ENCODE results near the gene AKT3. TPM values are rescaled to one million over a fixed set of nuclear protein-coding genes. Genes with fewer than 3 reads are reported as not detected.
A peak's percentile ranks its signal among the peaks of the same experiment; 100 is the strongest.

Gene AKT3
- total and polyA plus RNA-seq, 2 donors (not counting 1 experiment from before 2014, with no cell fraction given) = 37.8 to 42.0 TPM

- Histone ChIP-seq H3K9me3 (ENCODE audit: control insufficient read depth, insufficient read depth, low read depth, low read length) (no peaks in the 10 kb centered on the region), H3K4me1 (ENCODE audit: control insufficient read depth, extremely low read depth, insufficient read depth, low read length) (no peaks in the 10 kb centered on the region), H4K20me1 (ENCODE audit: control insufficient read depth, extremely low read depth, insufficient read depth, low read length) (no peaks in the 10 kb centered on the region), H3K27me3 (ENCODE audit: control insufficient read depth, insufficient read depth, low read length) (no peaks in the 10 kb centered on the region), H2AFZ (ENCODE audit: low read length) (no peak overlapping the region), H3K27ac (ENCODE audit: insufficient read depth, low read length) (no peak overlapping the region), H3K79me2 (ENCODE audit: control insufficient read depth, insufficient read depth, low read length) (no peaks in the 10 kb centered on the region), H3K9ac (ENCODE audit: insufficient read depth, low read length) (no peak overlapping the region), H3K4me3 (replicated peaks in 1 of 4; ENCODE audit: control extremely low read depth in 1 of 4, insufficient read depth in 1 of 4, low read depth in 3 of 4, low read length in 4 of 4) (no peak overlapping the region), H3K36me3 (ENCODE audit: control insufficient read depth, insufficient read depth, low read length) (no peaks in the 10 kb centered on the region), H3K4me2 (ENCODE audit: extremely low read depth, insufficient read depth, low read length) (no peak overlapping the region)
- DNase-seq (ENCODE audit: low read depth in 2 of 2) = no peak
- TF ChIP-seq EZH2 (IDR thresholded peaks at IDR 0.05; ENCODE audit: low read length, missing control alignments) = no peak
- TF ChIP-seq CTCF (conservative IDR thresholded peaks at IDR 0.05 in 1 of 2, IDR thresholded peaks at IDR 0.05 in 1 of 2; ENCODE audit: low read depth in 1 of 2, low read length in 2 of 2) = no peak
Observed at GRCh38 chr1:243754348-243754747, 95.7 kb downstream of the AKT3 start.

GRCh38 chr1:243751506-243751905, 98.5 kb downstream of the AKT3 start:
- no peak overlapping the region for H3K27ac ChIP-seq (ENCODE audit: insufficient read depth, low read length)
- no peak overlapping the region for H2AFZ ChIP-seq (ENCODE audit: low read length)
- H3K36me3 ChIP-seq (ENCODE audit: control insufficient read depth, insufficient read depth, low read length) = no peaks in the 10 kb centered on the region
- no peak overlapping the region for H3K9ac ChIP-seq (ENCODE audit: insufficient read depth, low read length)
- H3K4me1 ChIP-seq (ENCODE audit: control insufficient read depth, extremely low read depth, insufficient read depth, low read length) = peaks cover 3% of the 10 kb centered on the region
- no peaks in the 10 kb centered on the region for H3K79me2 ChIP-seq (ENCODE audit: control insufficient read depth, insufficient read depth, low read length)
- no peak for DNase-seq (ENCODE audit: low read depth in 2 of 2)
- TF ChIP-seq EZH2 (IDR thresholded peaks at IDR 0.05; ENCODE audit: low read length, missing control alignments) (no peak), CTCF (conservative IDR thresholded peaks at IDR 0.05 in 1 of 2, IDR thresholded peaks at IDR 0.05 in 1 of 2; ENCODE audit: low read depth in 1 of 2, low read length in 2 of 2) (no peak)
- no peaks in the 10 kb centered on the region for H3K27me3 ChIP-seq (ENCODE audit: control insufficient read depth, insufficient read depth, low read length)
- no peak overlapping the region for H3K4me2 ChIP-seq (ENCODE audit: extremely low read depth, insufficient read depth, low read length)
- H3K9me3 ChIP-seq (ENCODE audit: control insufficient read depth, insufficient read depth, low read depth, low read length) = no peaks in the 10 kb centered on the region
- H4K20me1 ChIP-seq (ENCODE audit: control insufficient read depth, extremely low read depth, insufficient read depth, low read length) = no peaks in the 10 kb centered on the region
- no peak overlapping the region for H3K4me3 ChIP-seq (replicated peaks in 1 of 4; ENCODE audit: control extremely low read depth in 1 of 4, insufficient read depth in 1 of 4, low read depth in 3 of 4, low read length in 4 of 4)

GRCh38 chr1:243748706-243749283, 101.2 kb downstream of the AKT3 start:
- Histone ChIP-seq H3K9me3 (ENCODE audit: control insufficient read depth, insufficient read depth, low read depth, low read length) (no peaks in the 10 kb centered on the region), H3K9ac (ENCODE audit: insufficient read depth, low read length) (no peak overlapping the region), H3K79me2 (ENCODE audit: control insufficient read depth, insufficient read depth, low read length) (peaks cover 1% of the 10 kb centered on the region)

More at GRCh38 chr1:243748706-243749283, 101.2 kb downstream of the AKT3 start:
- TF ChIP-seq CTCF (conservative IDR thresholded peaks at IDR 0.05 in 1 of 2, IDR thresholded peaks at IDR 0.05 in 1 of 2; ENCODE audit: low read depth in 1 of 2, low read length in 2 of 2) (peak; percentile 72 to 77), EZH2 (IDR thresholded peaks at IDR 0.05; ENCODE audit: low read length, missing control alignments) (no peak)
- Histone ChIP-seq H4K20me1 (ENCODE audit: control insufficient read depth, extremely low read depth, insufficient read depth, low read length) (no peaks in the 10 kb centered on the region), H3K4me3 (replicated peaks in 1 of 4; ENCODE audit: control extremely low read depth in 1 of 4, insufficient read depth in 1 of 4, low read depth in 3 of 4, low read length in 4 of 4) (no peak overlapping the region), H2AFZ (ENCODE audit: low read length) (no peak overlapping the region), H3K27me3 (ENCODE audit: control insufficient read depth, insufficient read depth, low read length) (no peaks in the 10 kb centered on the region), H3K27ac (ENCODE audit: insufficient read depth, low read length) (no peak overlapping the region), H3K36me3 (ENCODE audit: control insufficient read depth, insufficient read depth, low read length) (no peaks in the 10 kb centered on the region), H3K4me2 (ENCODE audit: extremely low read depth, insufficient read depth, low read length) (no peak overlapping the region), H3K4me1 (ENCODE audit: control insufficient read depth, extremely low read depth, insufficient read depth, low read length) (peaks cover 3% of the 10 kb centered on the region)
- DNase-seq (ENCODE audit: low read depth in 2 of 2) = peak; percentile 79 to 90

All from fibroblast of lung (primary cell).